ENCODE measurements around the gene TMEM222.

Gene TMEM222

DNA sequence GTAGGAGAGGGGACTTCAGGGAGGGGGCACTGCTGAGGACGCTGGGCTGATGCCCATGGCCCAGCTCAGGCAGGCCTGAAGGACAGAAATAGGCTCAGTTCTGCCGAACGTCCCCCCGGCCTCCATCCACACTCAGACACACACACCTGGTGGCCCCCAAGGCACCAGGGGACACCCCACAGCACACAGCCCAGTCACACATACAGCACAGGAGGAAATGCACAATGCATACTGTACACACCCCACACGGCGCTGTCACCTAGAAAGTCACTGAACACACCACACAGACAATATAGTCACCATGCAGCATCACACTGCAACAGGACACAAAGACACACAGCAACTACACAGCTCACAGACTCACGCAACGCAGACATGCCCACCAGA lies 20.4 kb downstream of the TMEM222 start:
- DNase-seq (ENCODE audit: low read depth): no peak

DNA sequence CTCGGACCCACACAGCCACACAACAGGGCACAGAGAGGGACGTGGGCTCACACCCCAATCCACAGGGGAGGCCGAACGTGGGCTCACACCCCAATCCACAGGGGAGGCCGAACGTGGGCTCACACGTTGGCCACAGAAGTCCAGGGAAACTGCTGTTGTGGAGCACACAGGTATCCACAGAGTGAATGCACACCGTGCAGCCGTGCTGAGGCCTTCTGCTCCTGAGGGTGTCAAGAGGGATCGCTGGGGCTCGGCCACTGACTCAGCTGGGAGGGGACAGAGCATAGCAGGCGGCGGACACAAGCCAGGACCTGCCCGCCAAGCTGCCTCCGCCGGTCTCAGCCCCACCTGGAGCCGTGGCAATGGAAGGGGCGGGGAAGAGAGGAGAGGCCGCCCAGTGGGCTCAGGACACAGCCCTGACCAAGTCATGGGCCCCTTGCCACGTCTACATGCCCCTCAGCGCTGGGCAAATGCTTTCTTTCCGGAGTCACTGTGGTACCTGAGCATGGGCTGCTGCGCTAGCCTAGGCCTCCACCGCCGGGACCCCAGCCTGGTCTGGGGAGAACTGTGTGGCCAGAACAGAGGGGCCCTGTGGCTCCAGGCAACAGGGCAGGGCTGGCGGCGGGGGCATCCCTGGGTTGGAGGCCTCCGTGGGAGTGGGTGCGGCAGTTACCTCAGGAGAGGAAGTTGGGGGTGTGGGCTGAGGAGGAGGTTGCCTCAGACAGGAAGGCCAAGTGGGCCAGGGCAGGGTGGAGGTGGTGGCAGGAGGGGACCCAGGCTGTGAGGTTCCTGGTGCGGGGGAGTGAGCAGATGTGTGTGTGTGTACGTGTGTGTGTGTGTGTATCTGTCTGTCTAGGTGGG lies 21.0 kb downstream of the TMEM222 start:
- no peak for DNase-seq (ENCODE audit: low read depth)

DNA sequence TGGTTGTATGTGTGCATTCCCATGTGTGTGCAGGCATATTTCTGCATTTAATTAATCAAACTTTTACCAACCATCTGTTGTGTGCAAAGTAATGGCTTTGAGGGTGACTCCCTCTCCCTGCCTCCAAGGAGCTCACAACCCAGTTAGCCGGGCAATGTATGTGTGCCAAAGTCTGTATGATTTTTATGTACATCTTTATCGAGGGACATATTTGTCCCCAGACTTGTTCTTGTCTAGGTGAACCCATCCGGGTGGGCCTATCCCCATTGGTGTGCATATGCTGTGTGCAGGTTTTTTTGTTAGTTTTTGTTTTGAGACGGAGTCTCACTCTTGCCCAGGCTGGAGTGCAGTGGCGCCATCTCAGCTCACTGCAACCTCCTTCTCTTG lies 21.7 kb downstream of the TMEM222 start:
- no peak for DNase-seq (ENCODE audit: low read depth)

DNA sequence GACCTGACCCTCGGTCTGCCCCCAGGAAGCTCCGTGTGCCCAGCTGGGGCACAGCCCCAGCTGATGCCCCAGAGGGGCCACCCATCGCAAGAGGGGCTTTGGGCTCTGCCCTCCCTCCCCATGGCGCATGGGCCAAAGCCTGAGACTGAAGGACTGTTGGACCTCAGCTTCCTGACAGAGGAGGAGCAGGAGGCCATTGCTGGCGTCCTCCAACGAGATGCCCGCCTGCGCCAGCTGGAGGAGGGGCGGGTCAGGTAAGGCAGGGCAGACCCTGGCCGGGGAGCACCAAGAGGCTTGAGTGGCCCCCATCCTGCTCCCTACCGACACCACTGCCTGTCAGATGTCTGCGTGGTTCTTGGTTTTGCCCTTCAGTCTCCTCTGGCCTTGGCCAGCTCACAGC lies 23.3 kb downstream of the TMEM222 start:
- no peak for DNase-seq (ENCODE audit: low read depth)

DNA sequence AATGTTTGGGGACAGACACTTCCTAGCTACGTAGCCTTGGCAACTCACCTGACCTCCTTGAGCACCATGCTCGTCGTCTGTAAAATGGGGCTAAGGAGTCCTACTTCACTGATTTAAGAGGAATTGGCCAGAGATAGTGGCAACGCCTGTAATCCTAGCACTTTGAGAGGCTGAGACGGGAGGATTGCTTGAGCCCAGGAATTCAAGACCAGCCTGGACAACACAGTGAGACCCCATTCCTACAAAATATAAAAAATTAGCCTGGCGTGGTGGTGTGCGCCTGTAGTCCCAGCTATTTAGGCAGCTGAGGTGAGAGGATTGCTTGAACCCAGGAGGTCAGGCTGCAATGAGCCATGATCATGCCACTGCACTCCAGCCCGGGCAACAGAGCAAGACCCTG lies 24.4 kb downstream of the TMEM222 start:
- no peak for DNase-seq (ENCODE audit: low read depth)

DNA sequence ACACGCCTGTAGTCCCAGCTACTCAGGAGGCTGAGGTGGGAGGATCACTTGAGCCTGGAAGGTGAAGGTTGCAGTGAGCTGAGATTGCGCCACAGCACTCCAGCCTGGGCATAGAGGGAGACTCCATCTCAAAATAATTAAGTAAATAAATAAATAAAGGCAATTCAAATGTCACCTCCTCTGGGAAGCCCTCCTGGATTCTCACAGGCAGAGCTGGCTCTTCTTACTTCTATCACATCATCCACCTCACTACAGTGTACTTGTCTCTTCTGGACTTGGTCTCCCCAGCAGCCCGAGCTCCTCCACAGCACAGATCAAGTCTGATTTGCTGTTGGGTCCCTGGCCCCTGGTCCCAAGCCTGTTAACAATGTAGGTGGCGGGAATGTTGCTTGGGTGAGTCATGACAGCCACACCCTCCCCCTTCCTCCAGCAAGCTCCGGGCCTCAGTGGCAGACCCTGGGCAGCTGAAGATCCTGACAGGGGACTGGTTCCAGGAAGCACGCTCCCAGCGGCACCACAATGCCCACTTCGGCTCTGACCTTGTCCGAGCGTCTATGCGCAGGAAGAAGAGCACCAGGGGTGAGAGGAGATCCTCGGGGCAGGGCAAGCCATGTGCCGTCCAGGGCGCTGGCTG lies 25.1 kb downstream of the TMEM222 start:
- DNase-seq (ENCODE audit: low read depth): no peak

DNA sequence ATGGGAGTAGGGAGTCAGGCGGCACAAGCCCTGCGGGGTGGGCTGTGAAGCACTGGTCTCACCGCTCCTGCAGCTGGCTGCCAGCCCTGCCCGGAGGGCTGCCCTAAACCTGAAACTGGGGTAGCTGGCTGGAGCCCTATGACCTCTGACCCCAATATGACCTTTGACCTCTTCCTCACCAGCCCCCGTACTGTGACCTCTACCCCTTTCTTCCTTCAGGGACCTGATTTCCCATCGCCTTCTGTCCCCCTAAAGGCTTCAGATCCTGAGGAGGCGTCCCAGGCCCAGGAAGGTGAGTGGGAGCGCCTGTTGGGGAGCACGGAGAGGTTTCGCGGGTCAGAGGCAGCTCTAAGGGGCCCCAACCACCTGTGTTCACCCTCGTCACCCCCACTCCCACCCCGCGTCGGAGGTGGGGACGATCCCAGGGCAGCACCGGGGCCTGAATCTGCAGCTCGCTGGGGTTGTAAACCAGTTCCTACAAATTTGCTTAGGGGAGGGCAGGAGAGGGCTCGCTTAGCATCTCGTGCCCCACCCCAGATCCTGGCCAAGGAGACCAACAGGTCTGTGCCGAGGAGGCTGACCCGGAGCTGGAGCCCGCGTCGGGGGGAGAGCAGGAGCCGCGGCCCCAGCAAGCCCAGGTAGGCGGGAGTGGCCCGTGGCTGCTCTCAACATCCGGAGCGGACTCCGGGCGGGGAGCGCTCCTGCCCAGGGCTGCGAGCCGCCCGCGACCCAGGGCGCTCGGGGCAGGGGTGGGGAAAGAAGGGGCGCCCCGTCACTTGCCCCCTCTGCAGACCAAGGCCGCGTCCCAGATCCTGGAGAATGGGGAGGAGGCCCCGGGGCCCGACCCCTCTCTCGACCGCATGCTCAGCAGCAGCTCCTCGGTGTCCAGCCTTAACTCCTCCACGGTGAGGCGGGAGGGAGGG lies 27.2 kb downstream of the TMEM222 start:
- DNase-seq (ENCODE audit: low read depth): no peak

DNA sequence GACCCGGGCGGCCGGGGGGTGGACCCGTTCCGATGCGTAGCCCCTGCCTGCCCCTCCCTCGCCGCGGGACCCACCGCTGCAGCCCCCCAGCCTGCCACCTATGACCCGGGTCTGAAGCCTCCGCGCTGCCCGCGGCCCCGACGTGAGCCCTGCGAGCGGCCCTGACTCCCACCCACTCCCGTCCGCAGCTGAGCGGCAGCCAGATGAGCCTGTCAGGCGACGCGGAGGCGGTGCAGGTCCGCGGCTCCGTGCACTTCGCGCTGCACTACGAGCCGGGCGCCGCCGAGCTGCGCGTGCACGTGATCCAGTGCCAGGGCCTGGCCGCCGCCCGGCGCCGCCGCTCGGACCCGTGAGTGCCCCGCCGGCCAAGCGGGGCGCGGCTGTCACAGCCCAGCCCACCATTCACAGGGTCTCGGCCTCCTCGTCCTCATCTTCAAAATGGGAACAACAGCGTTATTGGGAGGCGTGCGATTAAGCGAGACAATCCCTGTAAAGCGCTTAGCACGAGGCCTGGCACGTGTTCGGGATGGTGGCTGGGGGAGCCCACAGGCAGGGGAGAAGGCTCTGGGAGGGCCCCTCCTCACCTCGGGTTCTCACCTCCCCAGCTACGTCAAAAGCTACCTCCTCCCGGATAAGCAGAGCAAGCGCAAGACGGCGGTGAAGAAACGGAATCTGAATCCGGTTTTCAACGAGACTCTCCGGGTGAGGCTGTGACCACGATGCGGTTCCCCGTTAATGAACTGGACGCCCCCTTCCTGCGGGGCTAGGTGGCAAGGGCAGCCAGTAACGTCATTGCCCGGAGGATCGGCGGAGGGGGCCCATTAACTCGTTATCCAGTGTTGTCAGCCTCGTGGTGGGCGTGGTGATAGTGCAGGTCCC lies 28.1 kb downstream of the TMEM222 start:
- peak; percentile 70 for DNase-seq (ENCODE audit: low read depth)

DNA sequence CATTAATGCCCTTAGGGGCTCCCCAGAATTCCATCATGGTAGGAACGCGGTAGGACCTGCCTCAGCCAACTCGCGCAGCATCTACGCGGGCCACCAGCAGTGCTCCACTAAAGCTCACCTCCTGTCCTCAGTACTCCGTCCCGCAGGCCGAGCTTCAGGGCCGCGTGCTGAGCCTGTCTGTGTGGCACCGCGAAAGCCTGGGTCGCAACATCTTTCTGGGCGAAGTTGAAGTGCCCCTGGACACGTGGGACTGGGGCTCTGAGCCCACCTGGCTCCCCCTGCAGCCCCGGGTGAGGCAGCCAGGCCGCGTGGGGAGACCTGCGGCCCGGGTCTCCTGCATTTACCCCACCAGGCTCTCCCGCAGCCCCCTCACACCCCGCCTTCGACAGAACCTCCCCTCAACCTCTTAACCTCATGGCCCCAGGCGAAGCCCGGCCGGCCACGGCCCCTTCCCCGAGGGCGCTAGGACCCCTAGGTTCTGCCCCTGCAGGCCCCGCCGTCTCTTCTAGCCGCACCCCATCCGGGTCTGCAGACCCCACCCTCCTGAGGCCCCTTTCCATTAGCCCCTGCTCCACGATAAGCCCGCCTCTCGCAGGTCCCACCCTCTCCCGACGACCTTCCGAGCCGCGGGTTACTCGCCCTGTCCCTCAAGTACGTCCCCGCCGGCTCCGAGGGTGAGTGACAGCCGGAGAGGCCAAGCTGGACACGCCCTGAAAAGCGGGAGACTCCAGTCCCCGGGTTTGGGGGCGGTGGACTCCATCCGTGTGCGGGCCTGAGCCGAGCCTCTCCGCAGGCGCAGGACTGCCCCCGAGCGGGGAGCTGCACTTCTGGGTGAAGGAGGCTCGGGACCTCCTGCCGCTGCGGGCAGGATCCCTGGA lies 28.9 kb downstream of the TMEM222 start:
- peak; percentile 21 for DNase-seq (ENCODE audit: low read depth)

DNA sequence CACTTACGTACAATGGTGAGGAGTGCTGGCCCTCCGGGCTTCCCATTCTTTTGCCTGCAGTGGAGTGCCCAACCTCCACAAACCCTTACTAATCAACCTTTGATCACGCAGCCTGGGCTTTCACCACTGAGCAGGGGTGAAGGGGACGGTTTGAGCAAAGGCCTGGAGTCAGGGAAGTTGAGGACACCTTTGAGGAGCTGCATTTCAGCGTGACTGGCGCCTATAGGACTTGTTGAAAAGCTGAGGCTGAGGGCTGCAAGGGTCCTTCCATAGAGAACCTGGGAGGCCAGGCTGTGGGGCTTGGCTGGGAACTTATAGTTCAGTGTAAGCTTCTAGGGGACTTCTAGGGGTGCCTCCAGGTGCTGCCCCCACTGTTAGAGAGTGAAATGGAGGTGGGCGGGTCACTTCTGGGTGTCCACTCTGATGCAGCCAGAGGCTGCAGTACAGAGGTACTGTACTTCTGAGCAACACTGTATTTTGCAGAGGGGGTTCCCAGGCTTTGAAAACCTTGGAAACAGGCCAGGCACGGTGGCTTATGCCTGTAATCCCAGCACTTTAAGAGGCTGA lies 29.7 kb downstream of the TMEM222 start:
- no peak for DNase-seq (ENCODE audit: low read depth)

DNA sequence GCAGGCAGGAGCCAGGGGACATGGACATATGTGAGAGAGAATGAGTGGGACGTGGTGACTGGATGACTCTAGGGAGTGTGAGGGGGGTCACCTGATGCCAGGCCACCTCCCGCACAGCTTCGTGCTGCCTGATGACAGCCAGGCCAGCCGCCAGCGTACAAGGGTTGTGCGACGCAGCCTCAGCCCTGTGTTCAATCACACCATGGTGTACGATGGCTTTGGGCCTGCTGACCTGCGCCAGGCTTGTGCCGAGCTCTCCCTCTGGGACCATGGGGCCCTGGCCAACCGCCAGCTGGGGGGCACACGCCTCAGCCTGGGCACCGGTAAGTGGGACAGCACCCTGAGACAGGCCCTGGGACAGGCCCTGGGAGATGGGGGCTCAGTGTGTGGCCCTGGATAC lies 31.2 kb downstream of the TMEM222 start:
- DNase-seq (ENCODE audit: low read depth): no peak

DNA sequence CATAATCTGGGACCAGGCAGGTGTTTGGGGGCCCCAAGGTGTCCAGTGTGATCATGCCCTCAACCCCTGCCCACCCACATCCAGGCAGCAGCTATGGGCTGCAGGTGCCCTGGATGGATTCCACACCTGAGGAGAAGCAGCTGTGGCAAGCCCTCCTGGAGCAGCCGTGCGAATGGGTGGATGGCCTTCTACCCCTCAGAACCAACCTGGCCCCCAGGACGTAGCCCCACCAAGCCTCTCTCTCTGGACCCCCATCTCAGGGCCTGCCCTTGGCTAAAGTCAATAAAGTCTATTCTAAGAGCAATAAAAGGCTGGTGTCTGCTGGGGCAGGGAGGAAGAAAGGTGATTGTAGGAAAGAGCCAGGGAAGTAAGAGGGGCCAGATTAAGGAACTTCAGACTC lies 31.7 kb downstream of the TMEM222 start:
- DNase-seq (ENCODE audit: low read depth): no peak

DNA sequence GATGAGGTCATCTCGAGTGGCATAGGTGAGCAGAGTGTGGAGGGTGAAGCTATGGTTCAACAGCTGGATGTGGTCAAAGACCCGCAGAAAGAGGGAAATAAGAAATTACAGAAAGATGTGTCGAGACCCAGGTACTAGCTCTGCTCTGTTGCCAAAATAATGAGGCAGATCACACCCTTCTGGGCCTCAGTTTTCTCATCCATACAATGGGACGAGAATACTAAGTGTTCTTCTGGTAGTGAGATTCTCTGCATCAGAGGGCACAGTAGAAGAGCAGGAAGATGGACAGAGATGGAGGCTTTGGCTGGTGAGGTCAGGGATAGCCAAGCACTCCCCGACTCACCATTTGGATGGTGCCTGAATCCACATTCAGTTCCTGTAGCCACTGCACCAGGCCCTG lies 33.7 kb downstream of the TMEM222 start:
- no peak for DNase-seq (ENCODE audit: low read depth)

DNA sequence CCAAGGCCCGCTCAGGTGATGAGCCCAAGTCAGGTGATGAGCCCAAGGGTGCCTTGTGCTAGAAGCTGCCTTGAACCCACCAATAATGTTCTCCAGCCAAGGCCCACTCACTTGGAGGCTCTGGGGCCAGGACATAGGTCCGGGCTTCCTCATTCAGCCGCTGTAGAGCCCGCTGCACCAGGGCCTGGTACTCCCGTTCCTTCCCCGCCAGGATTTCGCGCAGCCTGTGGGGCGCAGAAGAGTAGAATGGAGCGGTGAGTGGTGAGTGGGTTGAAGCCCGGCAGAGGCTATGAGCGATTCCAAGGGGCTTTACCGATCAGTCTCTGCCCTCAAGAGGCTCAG lies 34.3 kb downstream of the TMEM222 start:
- DNase-seq (ENCODE audit: low read depth): no peak

DNA sequence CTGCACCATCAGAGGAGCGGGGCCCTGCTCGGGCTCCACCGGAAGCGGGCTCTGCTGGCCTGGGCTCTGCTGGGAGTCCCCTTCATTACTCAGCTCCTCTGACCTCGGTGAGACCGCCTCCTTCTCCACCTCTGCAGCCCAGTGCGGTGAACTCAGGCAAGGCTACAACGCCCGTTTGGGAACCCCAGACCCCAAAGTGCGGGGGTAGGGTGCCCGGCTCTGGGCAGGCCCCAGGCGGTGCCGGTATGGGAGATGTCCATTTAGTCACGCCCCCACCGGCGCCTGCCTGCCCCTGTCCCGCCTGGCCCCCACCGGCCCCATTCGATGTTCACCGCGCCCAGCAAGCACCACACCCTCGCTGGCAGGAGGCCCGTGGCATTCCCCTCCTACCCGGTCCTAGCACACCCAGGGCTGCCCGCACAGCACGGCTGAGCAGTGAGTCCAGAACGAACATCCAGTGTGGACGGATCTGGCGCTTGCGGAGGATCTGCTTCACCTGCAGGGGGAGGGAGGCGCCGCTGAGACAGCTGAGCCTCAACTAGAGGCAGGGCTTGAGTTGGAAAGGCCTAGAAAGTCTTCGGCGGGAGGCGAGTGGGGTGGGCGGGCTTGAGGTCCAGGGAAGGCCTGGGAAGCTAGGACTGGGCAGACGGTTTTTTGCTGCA lies 34.8 kb downstream of the TMEM222 start:
- peak; percentile 27 for DNase-seq (ENCODE audit: low read depth)

DNA sequence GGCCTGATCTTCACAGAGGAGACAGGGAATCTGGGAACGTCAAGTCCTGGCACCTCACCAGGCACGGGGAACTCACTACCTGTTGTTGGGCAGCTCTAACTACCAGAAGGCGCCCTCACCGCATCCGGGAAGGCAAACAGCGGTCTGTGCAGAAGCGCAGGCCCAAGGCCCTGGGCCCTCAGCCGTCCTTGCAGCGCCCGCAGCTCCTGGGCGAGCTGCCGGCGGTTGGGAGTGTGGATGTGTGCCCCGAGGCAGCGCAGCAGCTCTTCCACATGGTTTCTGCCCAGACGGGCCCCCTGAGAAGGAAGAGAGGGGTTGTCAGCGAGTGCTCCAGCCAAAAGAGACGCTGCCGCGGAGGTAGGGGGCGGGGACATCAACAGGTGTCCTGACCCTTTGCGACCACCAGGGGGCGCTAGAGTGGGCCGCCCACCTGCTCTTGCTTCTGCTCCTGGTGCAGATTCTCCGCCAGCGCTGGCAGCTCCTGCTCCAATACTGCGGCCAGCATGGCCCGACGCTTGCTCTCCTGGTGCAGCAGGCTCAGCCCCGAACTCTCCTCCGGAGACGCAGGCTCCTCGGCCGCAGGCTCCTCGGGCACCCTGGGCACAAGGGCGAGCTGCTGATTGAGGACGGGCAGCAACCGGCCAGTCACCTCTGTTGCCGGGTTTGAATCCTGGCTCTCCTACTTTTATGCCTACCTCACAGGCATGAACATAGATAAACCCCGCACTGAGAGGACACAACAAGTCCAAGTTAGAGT lies 35.5 kb downstream of the TMEM222 start:
- peak; percentile 34 for DNase-seq (ENCODE audit: low read depth)

DNA sequence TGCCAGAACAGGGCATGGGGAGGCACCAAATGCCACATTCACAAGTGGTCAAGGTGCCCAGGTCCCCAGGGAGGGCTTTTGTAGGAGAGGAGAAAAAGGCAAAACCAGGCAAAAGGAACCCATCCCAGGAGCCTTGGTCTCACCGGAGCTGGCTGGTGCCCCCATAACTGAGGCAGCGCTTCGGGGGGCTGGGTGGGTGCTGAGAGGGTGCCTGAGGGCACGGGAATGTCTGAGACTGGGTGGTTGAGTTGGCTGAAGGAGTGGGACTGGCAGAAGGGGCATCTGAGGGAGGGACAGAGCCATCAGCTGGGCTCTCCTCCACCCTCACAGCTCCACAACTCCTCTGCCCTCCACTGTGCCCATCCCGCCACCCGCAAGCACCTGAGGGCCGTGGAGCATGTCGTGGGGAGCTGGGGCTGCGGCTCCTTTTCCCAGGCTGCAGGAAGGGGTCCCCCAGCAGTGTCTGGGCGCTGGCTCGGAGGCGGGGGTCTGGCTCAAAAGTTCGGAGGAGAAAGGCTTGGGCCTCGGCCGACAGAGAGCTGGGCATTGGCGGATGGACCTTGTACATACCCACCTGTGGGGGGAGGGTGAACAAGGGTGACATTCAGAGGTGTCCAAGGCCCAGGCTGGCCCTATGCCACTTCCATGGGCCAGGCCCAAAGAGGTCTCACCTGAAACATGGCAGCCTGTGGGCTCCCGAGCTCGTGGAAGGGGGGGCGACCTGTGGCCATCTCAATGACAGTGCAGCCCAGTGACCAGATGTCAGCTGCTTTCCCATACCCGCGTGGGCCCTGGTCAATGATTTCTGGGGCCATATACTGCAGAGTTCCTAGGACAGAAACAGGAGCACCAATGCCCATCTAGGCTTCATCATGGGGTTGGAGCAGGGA lies 36.3 kb downstream of the TMEM222 start:
- no peak for DNase-seq (ENCODE audit: low read depth)

DNA sequence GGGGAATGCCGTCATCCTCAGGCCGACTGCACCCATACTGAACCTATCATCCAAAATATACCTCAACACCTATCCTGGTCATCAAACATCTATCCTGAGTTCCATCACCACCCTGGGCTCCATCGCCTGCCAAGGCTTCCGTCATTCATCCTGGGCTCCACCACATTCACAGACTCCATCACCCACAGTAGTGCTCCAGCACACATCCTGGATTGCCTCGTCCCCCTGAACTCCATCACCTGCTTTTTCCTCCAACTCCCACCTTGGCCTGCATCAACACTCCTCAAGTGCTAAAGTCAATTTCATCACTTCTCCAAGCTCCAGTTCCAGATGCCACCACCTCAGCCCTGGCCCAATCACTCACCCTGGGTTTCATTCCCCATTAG lies 37.0 kb downstream of the TMEM222 start:
- no peak for DNase-seq (ENCODE audit: low read depth)

All from amniotic epithelial cell (primary cell).